Effector memory CD8-positive, alpha-beta T cell (primary cell): ENCODE data around the gene TCEA3.

Source experiments
- ATAC-seq: fragments of 150-1000 bp; cut with Tn5 transposase; replicated peaks from 2 replicates; pipeline ENCODE4 v1.10.0; 2021; ENCODE audit warnings: mild to moderate bottlenecking, moderate library complexity
- DNase-seq, 3 experiments: peaks; one replicate each; pipeline ENCODE4 v3.0.0; 2021
- H3K27ac Mint-ChIP-seq, 2 donors: one replicate each; pipeline ENCODE4 v1.8.0; 2022; ENCODE audit warnings: mild to moderate bottlenecking in 2 of 2, mixed read lengths in 2 of 2, moderate library complexity in 2 of 2
- H3K27me3 Mint-ChIP-seq, 2 donors: one replicate each; pipeline ENCODE4 v1.8.0; 2022; ENCODE audit warnings: mixed read lengths in 2 of 2
- H3K36me3 Mint-ChIP-seq: one replicate; pipeline ENCODE4 v1.8.0; 2022; ENCODE audit warnings: mild to moderate bottlenecking, moderate library complexity, mixed read lengths; ENCODE audit not compliant: insufficient read depth
- H3K4me1 Mint-ChIP-seq, 2 donors: one replicate each; pipeline ENCODE4 v1.8.0; 2022; ENCODE audit warnings: low read depth in 2 of 2, mixed read lengths in 2 of 2
- H3K4me3 Mint-ChIP-seq, 2 donors: one replicate each; pipeline ENCODE4 v1.8.0; 2022; ENCODE audit warnings: mild to moderate bottlenecking in 2 of 2, mixed read lengths in 2 of 2, moderate library complexity in 2 of 2
- H3K9me3 Mint-ChIP-seq, 2 donors: one replicate each; pipeline ENCODE4 v1.8.0; 2022; ENCODE audit warnings: mixed read lengths in 2 of 2

The TCEA3 gene

DNA sequence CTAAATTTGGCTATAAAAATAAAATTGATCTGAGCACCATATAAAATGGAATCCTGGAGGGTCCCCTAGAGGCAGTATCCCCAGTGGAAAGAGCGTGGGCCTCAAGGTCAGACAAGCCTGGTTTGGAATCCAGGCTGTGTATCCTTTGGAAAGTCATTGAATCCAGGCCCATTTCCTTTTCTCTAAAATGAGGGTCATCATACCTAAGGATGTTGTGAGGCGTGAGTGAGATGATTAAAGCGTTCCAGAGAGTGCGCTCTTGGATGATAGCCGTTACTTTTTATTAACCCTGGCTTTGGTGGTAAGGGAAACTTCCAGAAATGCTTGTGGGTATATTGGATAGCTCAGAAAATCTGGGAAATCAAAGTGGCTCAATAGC is 54.2 kb downstream of the TCEA3 start:
- DNase-seq (no peak), ATAC-seq (no peak)
- Mint-ChIP-seq H3K27me3 (no peaks in the 10 kb centered on the region), H3K4me3 (peak overlapping the region; percentile 96), H3K9me3 (no peaks in the 10 kb centered on the region), H3K4me1 (peaks cover 21 to 36% of the 10 kb centered on the region in 2 donors), H3K27ac (peak overlapping the region in 1 of 2 donors; percentile 77), H3K36me3 (peaks cover 7% of the 10 kb centered on the region)

DNA sequence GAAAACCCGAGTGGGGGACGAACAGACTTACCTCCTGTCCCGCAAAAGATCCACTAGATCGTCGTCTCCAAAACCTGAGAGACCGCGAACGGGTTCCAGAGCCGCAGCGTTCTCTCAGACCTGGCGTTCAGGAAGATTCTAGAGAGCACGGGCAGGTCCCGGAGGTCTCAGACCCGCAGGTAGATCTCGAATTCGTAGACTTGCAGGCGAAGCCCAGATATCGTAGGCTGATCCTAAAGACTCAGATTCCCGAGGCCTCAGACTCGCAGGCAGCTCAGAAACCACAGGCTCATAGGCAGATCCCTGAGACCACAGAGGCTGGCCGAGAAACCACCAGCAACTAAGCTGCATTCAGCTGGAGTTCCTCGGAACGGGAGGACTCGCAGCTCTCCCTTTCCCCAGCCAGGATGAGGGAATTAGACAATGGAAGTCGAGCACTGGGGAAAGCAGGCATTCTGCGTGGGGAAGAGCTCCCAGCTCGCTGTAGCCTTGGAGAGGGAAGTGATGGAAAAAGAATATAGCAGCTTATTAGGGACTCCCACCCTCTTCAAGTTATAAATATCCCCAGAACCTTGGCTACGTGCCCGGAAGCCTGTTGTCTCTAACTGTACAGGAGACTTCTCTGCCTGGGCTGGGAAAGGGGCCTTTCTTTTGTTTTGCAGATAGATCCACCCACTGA is 55.1 kb downstream of the TCEA3 start, which contains the start of gene ZNF436:
TSS of gene ZNF436 (minus strand) at position 502 of the 679 bp plus-strand sequence. CDS start 1,831 bp downstream, outside the sequence.
- Mint-ChIP-seq H3K9me3 (no peaks in the 10 kb centered on the region), H3K36me3 (peaks cover 10% of the 10 kb centered on the region), H3K4me1 (peaks cover 21 to 36% of the 10 kb centered on the region in 2 donors), H3K27ac (peak within 1 kb of the TSS; percentile 96 to 97), H3K27me3 (no peaks in the 10 kb centered on the region), H3K4me3 (peak within 1 kb of the TSS; percentile 96)
- DNase-seq, result peak; percentile 9 to 14 (median 13)
- no peak for ATAC-seq

DNA sequence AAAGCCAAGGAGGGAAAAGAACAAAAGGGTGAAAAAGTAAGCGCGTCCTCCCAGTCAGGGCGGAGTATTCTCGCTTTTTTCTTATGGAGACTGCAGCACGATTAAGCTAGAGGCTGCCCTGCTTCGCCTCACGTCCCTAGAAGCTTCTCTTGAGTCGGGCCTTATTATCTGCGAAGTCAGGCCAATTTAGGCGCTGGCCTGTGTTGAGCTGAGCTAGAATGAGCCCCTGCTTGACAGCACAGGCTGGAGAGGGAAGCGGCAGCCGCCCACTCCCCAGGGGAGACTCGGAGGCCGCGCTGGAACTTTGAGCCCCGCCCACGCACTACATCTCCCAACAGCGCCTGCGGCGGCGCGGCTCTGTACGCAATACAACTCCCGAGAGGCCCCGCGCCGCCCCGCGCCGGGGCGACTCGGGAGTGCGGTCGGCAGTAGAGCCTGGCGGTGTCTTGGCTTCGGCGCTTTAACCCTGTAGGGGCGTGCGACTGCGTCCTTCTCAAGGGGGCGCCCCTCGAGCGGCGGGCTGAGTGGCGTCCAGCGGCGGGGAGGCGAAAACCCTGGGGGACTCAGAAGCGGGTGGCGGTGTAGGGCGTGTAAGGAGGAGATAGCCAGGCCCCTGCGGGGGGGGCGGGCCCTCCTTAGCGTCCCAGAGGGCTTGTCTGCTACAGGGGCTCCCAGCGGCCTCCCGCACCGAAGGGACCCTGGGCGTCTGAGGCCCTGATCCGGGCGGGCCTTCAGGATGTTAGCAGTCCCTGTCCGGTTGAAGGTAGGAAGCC is 55.8 kb downstream of the TCEA3 start:
- Mint-ChIP-seq H3K4me3 (peak overlapping the region; percentile 96), H3K9me3 (no peaks in the 10 kb centered on the region), H3K27me3 (no peaks in the 10 kb centered on the region), H3K36me3 (peaks cover 10% of the 10 kb centered on the region), H3K4me1 (peaks cover 21 to 36% of the 10 kb centered on the region in 2 donors), H3K27ac (peak overlapping the region; percentile 96 to 97)
- DNase-seq (peak; percentile 78 to 79 (median 79)), ATAC-seq (peak; percentile 78)

GRCh38 chr1:23367791-23368561 is 56.6 kb downstream of the TCEA3 start:
- DNase-seq, result peak; percentile 95 to 96 (median 96)
- peak; percentile 90 for ATAC-seq
- H3K4me3 Mint-ChIP-seq, result peak overlapping the region; percentile 96
- H3K36me3 Mint-ChIP-seq, result peaks cover 11% of the 10 kb centered on the region
- no peaks in the 10 kb centered on the region for H3K27me3 Mint-ChIP-seq
- H3K4me1 Mint-ChIP-seq, result peaks cover 21 to 36% of the 10 kb centered on the region in 2 donors
- peak overlapping the region; percentile 96 to 97 for H3K27ac Mint-ChIP-seq
- no peaks in the 10 kb centered on the region for H3K9me3 Mint-ChIP-seq

DNA sequence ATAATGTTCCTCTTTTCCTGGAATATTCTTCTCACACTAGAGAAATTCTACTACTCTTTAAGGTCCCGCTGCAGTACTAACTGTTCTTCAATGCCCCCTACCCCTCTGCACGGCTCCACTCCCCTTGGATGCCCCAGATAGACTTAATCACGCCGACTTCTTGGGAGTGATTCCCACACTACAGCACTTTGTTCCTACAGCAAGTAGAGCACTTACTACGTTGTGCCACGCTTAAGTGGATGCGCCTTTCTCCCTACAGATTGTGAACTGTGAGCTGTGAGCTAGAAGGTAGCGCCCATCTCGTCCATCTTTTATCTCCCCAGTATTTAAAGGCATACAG is 57.1 kb downstream of the TCEA3 start:
- Mint-ChIP-seq H3K9me3 (no peaks in the 10 kb centered on the region), H3K4me1 (peaks cover 21 to 36% of the 10 kb centered on the region in 2 donors), H3K27ac (peak overlapping the region; percentile 96 to 97), H3K4me3 (peak overlapping the region; percentile 96), H3K36me3 (peaks cover 17% of the 10 kb centered on the region), H3K27me3 (no peaks in the 10 kb centered on the region)
- no peak for ATAC-seq
- no peak for DNase-seq

- Mint-ChIP-seq H3K36me3 (peaks cover 19% of the 10 kb centered on the region), H3K27ac (no peak overlapping the region), H3K4me1 (peaks cover 21 to 36% of the 10 kb centered on the region in 2 donors), H3K4me3 (peak overlapping the region in 1 of 2 donors; percentile 96), H3K9me3 (no peaks in the 10 kb centered on the region), H3K27me3 (no peaks in the 10 kb centered on the region)
- no peak for DNase-seq
- ATAC-seq, result no peak
Observed at GRCh38 chr1:23366598-23366997, 58.0 kb downstream of the TCEA3 start.

GRCh38 chr1:23366146-23366545 is 58.4 kb downstream of the TCEA3 start:
- no peak for DNase-seq
- Mint-ChIP-seq H3K36me3 (peaks cover 19% of the 10 kb centered on the region), H3K4me3 (no peak overlapping the region), H3K4me1 (peaks cover 21 to 35% of the 10 kb centered on the region in 2 donors), H3K27ac (no peak overlapping the region), H3K27me3 (no peaks in the 10 kb centered on the region), H3K9me3 (no peaks in the 10 kb centered on the region)
- ATAC-seq, result no peak

DNA sequence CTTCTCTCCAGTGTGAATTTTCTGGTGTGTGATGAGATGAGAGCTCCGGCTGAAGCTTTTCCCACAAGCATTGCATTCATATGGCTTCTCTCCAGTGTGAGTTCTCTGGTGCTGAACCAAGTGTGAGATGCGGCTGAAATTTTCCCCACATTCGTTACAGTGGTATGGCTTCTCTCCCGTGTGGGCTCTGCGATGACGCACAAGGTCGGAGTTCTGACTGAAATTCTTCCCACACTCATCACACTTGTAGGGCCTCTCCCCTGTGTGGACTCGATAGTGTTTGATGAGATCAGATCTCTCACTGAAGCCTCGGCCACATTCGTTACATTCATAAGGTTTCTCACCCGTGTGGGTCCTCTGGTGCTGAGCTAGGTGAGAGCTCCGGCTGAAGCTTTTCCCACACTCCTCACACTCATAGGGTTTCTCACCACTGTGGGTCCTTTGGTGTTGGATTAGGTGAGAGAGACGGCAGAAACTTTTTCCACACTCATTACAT is 62.3 kb downstream of the TCEA3 start:
- Mint-ChIP-seq H3K36me3 (peaks cover 19% of the 10 kb centered on the region), H3K4me1 (peaks cover 2 to 14% of the 10 kb centered on the region in 2 donors), H3K27me3 (no peaks in the 10 kb centered on the region), H3K4me3 (no peak overlapping the region), H3K27ac (no peak overlapping the region), H3K9me3 (peaks cover 0 to 11% of the 10 kb centered on the region in 2 donors)
- ATAC-seq, result no peak
- DNase-seq, result no peak

DNA sequence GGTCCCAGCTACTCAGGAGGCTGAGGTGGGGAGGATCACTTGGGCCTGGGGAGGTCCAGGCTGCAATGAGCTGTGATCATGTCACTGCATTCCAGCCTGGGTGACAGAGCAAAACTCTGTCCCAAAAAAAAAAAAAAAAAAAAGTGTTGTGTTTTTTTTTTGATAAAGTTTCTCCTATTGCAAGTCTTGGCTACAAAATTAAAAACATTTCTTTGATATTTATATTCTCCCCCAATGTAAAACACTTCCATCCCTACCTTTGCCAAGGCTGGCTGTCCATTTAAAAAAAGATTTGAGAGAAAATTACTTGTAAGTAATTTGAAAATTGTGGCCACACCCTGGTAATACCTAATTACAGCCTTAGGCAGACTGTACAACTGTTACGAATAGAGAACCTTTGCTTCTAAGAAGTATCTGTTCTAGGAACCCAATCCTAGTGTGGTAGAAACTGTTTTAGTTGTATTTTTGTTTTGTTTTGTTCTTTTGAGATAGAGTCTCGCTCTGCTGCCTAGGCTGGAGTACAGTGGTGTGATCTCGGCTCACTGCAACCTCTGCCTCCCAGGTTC is 66.2 kb downstream of the TCEA3 start:
- no peak overlapping the region for H3K4me3 Mint-ChIP-seq
- peaks cover 0 to 11% of the 10 kb centered on the region in 2 donors for H3K9me3 Mint-ChIP-seq
- no peaks in the 10 kb centered on the region for H3K27me3 Mint-ChIP-seq
- DNase-seq (no peak), ATAC-seq (no peak)
- peaks cover 4 to 5% of the 10 kb centered on the region in 2 donors for H3K4me1 Mint-ChIP-seq
- H3K36me3 Mint-ChIP-seq, result peaks cover 16% of the 10 kb centered on the region
- no peak overlapping the region for H3K27ac Mint-ChIP-seq

DNA sequence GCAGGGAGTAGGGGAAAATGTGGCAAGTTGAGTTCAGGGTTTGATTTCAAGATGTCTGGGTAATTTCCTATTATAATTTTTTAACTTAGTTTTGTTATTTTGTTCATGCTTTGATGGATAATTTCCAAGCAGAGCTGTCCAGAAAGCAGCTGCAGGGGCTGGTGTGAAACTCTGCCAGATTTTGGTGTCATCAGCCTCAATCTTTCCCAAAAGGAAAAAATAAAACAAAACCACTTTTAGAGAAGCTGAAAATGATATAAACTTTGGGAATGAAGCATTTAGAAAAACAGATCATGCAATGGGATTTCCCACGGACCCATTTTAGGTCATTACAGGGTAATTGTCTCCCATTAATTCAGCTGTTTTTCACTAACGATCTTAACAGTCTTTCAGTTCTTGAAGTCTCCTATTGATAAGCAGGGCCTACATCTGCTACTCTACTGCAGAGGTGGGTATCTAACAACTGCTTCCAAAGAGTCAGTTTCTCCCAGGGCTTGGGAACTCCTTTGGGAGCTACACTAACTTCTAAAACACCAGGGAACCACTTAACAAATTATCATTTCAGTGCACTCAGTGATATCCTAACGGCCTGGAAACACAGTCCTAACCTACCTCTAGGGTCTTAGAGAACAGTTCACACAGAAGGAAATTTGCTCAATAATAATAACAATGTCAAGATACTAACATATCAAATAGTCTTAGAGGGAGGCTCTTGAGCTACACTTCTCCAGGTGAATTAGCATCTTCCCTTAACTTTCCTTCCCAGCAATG is 67.2 kb downstream of the TCEA3 start:
- ATAC-seq (no peak), DNase-seq (no peak)
- H3K9me3 Mint-ChIP-seq, result peaks cover 0 to 11% of the 10 kb centered on the region in 2 donors
- H3K4me3 Mint-ChIP-seq, result no peak overlapping the region
- H3K27ac Mint-ChIP-seq, result no peak overlapping the region
- H3K4me1 Mint-ChIP-seq, result peaks cover 4 to 5% of the 10 kb centered on the region in 2 donors
- H3K36me3 Mint-ChIP-seq, result peaks cover 8% of the 10 kb centered on the region
- H3K27me3 Mint-ChIP-seq, result no peaks in the 10 kb centered on the region

GRCh38 chr1:23356471-23357137 is 67.9 kb downstream of the TCEA3 start:
- ATAC-seq, result no peak
- no peak overlapping the region for H3K27ac Mint-ChIP-seq
- peaks cover 7% of the 10 kb centered on the region for H3K36me3 Mint-ChIP-seq
- no peaks in the 10 kb centered on the region for H3K27me3 Mint-ChIP-seq
- peaks cover 4 to 5% of the 10 kb centered on the region in 2 donors for H3K4me1 Mint-ChIP-seq
- no peak for DNase-seq
- peaks cover 0 to 11% of the 10 kb centered on the region in 2 donors for H3K9me3 Mint-ChIP-seq
- H3K4me3 Mint-ChIP-seq, result no peak overlapping the region

DNA sequence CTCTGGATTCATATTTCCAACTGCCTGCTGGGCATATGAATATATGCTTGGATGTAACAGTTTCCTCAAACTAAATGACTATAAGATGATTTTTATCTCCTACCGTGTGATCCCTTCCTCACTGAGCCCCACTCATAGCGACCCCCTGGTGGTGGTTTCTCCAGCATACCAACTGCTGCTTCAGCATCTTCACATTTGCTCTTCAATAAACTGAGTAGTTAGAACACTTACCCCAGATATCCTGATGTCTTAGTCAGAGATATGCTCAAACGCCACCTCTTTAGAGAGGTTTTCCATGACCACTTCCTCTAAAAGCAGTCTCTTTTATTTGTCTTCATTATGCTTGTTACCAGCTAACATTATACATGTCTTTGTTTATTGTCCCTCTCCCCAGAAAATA is 70.3 kb downstream of the TCEA3 start:
- peaks cover 3% of the 10 kb centered on the region for H3K36me3 Mint-ChIP-seq
- no peaks in the 10 kb centered on the region for H3K27me3 Mint-ChIP-seq
- no peak for ATAC-seq
- no peak overlapping the region for H3K27ac Mint-ChIP-seq
- no peak for DNase-seq
- peaks cover 2 to 5% of the 10 kb centered on the region in 2 donors for H3K4me1 Mint-ChIP-seq
- peaks cover 0 to 5% of the 10 kb centered on the region in 2 donors for H3K9me3 Mint-ChIP-seq
- no peak overlapping the region for H3K4me3 Mint-ChIP-seq
